ENCODE measurements around the gene PEF1. TPM values are rescaled to one million over a fixed set of nuclear protein-coding genes. Genes with fewer than 3 reads are reported as not detected.
A peak's percentile ranks its signal among the peaks of the same experiment; 100 is the strongest.

Gene PEF1
- total RNA-seq, 1 donor from 2014 or later, result 69.9 TPM

GRCh38 chr1:31652891-31653499 lies 8.3 kb upstream of the PEF1 start:
- no peaks in the 10 kb centered on the region for H3K27me3 ChIP-seq
- H3K9me3 ChIP-seq, result no peaks in the 10 kb centered on the region
- intact Hi-C loops (cut with DNase I), result no loop called here
- H3K27ac ChIP-seq, result no peak overlapping the region
- DNase-seq (no peak), ATAC-seq (peak; percentile 83)
- no peaks in the 10 kb centered on the region for H3K36me3 ChIP-seq
- no peak overlapping the region for H3K4me3 ChIP-seq
- no peaks in the 10 kb centered on the region for H3K4me1 ChIP-seq
- no peak for TF ChIP-seq CTCF (IDR thresholded peaks at IDR 0.05)

DNA sequence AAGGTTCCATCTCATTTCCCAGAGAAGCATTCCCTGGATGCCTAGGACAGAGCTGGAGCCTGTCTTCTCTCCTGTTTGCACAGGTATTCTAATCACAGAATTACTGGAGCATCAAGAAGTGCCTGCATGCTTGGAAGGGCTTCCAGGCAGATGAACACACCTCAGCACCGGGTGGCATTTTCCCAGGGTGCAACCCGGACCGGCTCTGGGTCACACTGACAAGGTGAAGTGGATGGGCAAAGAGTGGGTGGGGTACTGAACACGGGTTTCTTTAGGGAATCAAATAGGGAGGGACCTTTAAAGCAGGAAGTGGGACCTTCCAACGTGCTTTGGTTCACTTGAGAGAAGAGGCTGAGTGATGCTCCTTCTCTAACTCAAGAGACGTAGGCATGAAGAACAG lies 7.1 kb upstream of the PEF1 start:
- Histone ChIP-seq H3K27me3 (no peaks in the 10 kb centered on the region), H3K36me3 (no peaks in the 10 kb centered on the region), H3K27ac (no peak overlapping the region), H3K4me3 (no peak overlapping the region), H3K4me1 (no peaks in the 10 kb centered on the region), H3K9me3 (no peaks in the 10 kb centered on the region)
- TF ChIP-seq CTCF (IDR thresholded peaks at IDR 0.05), result no peak
- ATAC-seq (no peak), DNase-seq (no peak)
- intact Hi-C loops (cut with DNase I), result no loop called here

DNA sequence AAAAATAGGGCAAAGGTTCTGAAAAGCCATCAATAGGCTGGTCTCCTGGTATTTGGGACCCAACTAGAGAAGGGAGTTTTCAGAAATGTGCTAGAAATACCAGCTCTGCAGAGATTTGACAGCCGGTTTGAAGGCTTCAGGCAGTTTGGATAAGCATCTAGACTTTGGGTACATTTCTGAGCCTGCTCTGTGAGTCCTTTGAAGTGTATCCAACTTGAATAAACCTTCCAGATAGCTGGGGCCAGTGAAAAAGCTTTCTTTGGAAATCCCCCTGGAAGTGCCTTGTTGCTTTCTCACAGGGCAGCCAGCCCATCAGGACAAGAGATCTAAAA lies 6.4 kb upstream of the PEF1 start:
- Histone ChIP-seq H3K9me3 (no peaks in the 10 kb centered on the region), H3K27ac (no peak overlapping the region), H3K27me3 (no peaks in the 10 kb centered on the region), H3K4me3 (no peak overlapping the region), H3K36me3 (no peaks in the 10 kb centered on the region), H3K4me1 (no peaks in the 10 kb centered on the region)
- ATAC-seq (no peak), DNase-seq (no peak)
- intact Hi-C loops (cut with DNase I), result no loop called here
- TF ChIP-seq CTCF (IDR thresholded peaks at IDR 0.05), result no peak

GRCh38 chr1:31650161-31651088 lies 5.7 kb upstream of the PEF1 start:
- Histone ChIP-seq H3K36me3 (no peaks in the 10 kb centered on the region), H3K27me3 (no peaks in the 10 kb centered on the region), H3K9me3 (no peaks in the 10 kb centered on the region), H3K27ac (no peak overlapping the region), H3K4me1 (peaks cover 3% of the 10 kb centered on the region), H3K4me3 (no peak overlapping the region)
- TF ChIP-seq CTCF (IDR thresholded peaks at IDR 0.05), result no peak
- no peak for DNase-seq
- intact Hi-C loops (cut with DNase I), result no loop called here
- ATAC-seq, result no peak

DNA sequence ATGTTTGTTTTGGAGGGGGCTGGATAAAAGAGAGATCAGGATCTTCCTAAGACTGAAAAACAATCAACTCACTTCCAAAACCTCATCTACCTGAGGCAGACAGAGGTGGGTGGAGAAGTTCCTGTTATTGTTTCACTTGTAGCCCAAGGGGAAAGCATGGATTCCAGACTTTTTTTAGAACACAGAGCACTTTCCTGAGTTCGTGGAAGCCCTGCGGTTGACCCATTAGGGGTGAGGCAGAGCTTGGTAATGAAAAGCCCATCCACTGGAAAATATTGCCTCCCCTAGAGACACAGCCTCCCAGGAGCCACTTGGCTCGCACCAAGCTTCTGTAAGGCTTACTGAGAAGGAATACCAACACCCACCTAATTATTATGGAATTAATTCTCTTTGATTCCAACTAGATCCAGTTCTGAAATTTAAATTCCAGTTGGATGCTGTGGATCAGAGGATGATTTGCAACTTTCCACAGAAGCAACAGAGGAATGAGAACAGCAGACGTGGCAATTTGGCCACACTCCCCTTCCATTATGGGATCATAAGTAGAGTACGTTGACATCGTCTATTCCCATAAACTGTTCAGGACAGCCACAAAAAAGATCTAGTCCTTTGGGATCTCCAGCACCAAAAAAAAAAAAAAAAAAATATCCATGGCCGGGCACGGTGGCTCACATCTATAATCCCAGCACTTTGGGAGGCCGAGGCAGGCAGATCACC lies 4.1 kb upstream of the PEF1 start:
- intact Hi-C loops (cut with DNase I), result no loop called here
- no peak overlapping the region for H3K4me3 ChIP-seq
- peaks cover 9% of the 10 kb centered on the region for H3K4me1 ChIP-seq
- no peaks in the 10 kb centered on the region for H3K9me3 ChIP-seq
- no peak for TF ChIP-seq CTCF (IDR thresholded peaks at IDR 0.05)
- H3K27me3 ChIP-seq, result no peaks in the 10 kb centered on the region
- no peak for ATAC-seq
- H3K27ac ChIP-seq, result no peak overlapping the region
- DNase-seq, result no peak
- H3K36me3 ChIP-seq, result no peaks in the 10 kb centered on the region
